K562 treated with DMSO at 1 percent for 4 hours (cell line): ENCODE data around the gene ENTHD1. TPM values are rescaled to one million over a fixed set of nuclear protein-coding genes. Genes with fewer than 3 reads are reported as not detected.

Source experiments
- total RNA-seq: library from RNA; unstranded; fragments of 300-600 nt; gene quantifications from 2 replicates; pipeline ENCODE4 v1.2.3, GENCODE V29; 2022; ENCODE audit not compliant: insufficient read depth

Gene ENTHD1
- total RNA-seq = 2.1 and 3.8 TPM in 2 replicates

GRCh38 chr22:39893526-39893925 is at the start of gene ENTHD1:
ENTHD1 (minus strand) TSS chr22:39893760; CDS start chr22:39887748, 6,012 bp downstream.

GRCh38 chr22:39900306-39901227 is 7.0 kb upstream of the ENTHD1 start, which contains the start of gene GRAP2:
GRAP2 (plus strand) TSS chr22:39901084; CDS start chr22:39947107, 46,023 bp downstream.

Other genes with a start within 250 kb of the ENTHD1 start
- gene GRAP2, start 7.3 kb upstream of the ENTHD1 start, total RNA-seq = 58.9 and 75.7 TPM in 2 replicates
- gene TMA7B, start 66.6 kb upstream of the ENTHD1 start, total RNA-seq = 3.0 and 3.3 TPM in 2 replicates
- 0.35 TPM in 1 of 2 replicates, not detected in the other for gene FAM83F, start 101.2 kb upstream of the ENTHD1 start, total RNA-seq